Hepatocyte (in vitro differentiated cells): ENCODE measurements around the gene NR2F6.

Experiments
- CTCF ChIP-seq: fragments of 200-600 bp; sonication (generic); IDR thresholded peaks from 2 replicates; pipeline ENCODE4 v1.5.1; 2016; ENCODE audit warnings: antibody characterized with exemption, mild to moderate bottlenecking; ENCODE audit not compliant: poor library complexity
- EZH2phosphoT487 ChIP-seq: fragments of 200-600 bp; sonication (generic); IDR thresholded peaks from one replicate; pipeline ENCODE4 v1.6.1; 2018; ENCODE audit warnings: antibody characterized with exemption, mild to moderate bottlenecking, low read depth, moderate library complexity; ENCODE audit not compliant: unreplicated experiment, severe bottlenecking

- no peak for TF ChIP-seq CTCF
- TF ChIP-seq EZH2phosphoT487: no peak
Measured at GRCh38 chr19:17184371-17184841, 61.3 kb downstream of the NR2F6 start.
